DMS 273 (cell line): Measurements from ENCODE around the gene SCG3.

ENCODE experiments used
- DNase-seq: peaks from one replicate; lab custom pipeline; 2025; ENCODE audit not compliant: unreplicated experiment; lab: John Stamatoyannopoulos, UW

Gene SCG3

GRCh38 chr15:51726302-51727073 is 45.2 kb downstream of the SCG3 start:
- peak; percentile 45 for DNase-seq

- DNase-seq, result no peak
Measured at GRCh38 chr15:51727141-51727897, 46.0 kb downstream of the SCG3 start.

- DNase-seq, result no peak
Measured at GRCh38 chr15:51731549-51732267, 50.4 kb downstream of the SCG3 start.

GRCh38 chr15:51732646-51733045 is 51.3 kb downstream of the SCG3 start:
- DNase-seq, result no peak

GRCh38 chr15:51735228-51736010 is 54.1 kb downstream of the SCG3 start:
- peak; percentile 25 for DNase-seq

- no peak for DNase-seq
Measured at GRCh38 chr15:51736069-51736468, 54.8 kb downstream of the SCG3 start.

- DNase-seq, result peak; percentile 72
Measured at GRCh38 chr15:51736751-51737521, 55.6 kb downstream of the SCG3 start.

- peak; percentile 71 for DNase-seq
Measured at GRCh38 chr15:51737522-51738305, 56.4 kb downstream of the SCG3 start, which contains the start of gene LYSMD2. Gene LYSMD2 (minus strand): TSS chr15:51737655. CDS start chr15:51737622, 33 bp downstream.

- no peak for DNase-seq
Measured at GRCh38 chr15:51738553-51738952, 57.2 kb downstream of the SCG3 start.

GRCh38 chr15:51739061-51739712 is 57.9 kb downstream of the SCG3 start:
- no peak for DNase-seq

- DNase-seq, result no peak
Measured at GRCh38 chr15:51749307-51749706, 68.0 kb downstream of the SCG3 start.

- DNase-seq, result no peak
Measured at GRCh38 chr15:51750186-51750585, 68.9 kb downstream of the SCG3 start.

- peak; percentile 63 for DNase-seq
Measured at GRCh38 chr15:51750792-51751696, 69.7 kb downstream of the SCG3 start, which contains the start of gene TMOD2. Gene TMOD2 (plus strand): TSS chr15:51751597. CDS start chr15:51766442, 14,845 bp downstream.

GRCh38 chr15:51751697-51752683 is 70.7 kb downstream of the SCG3 start:
- DNase-seq, result peak; percentile 76

GRCh38 chr15:51752888-51753287 is 71.6 kb downstream of the SCG3 start:
- no peak for DNase-seq

GRCh38 chr15:51754267-51754666 is 73.0 kb downstream of the SCG3 start:
- no peak for DNase-seq
